Testis (tissue), 2 donors: ENCODE results near the gene RILPL1.

Experiments
- CTCF ChIP-seq, 3 experiments: fragments of 450-650 bp in 2 of 3; fragments of 200-600 bp in 1 of 3; sonication (generic) in 1 of 3; IDR thresholded peaks; one replicate each; pipeline ENCODE4 v1.5.1; 2016 to 2019; ENCODE audit warnings: antibody characterized with exemption in 3 of 3, mild to moderate bottlenecking in 2 of 3, moderate library complexity in 1 of 3
- POLR2A ChIP-seq: fragments of 450-650 bp; IDR thresholded peaks from one replicate; pipeline ENCODE4 v1.6.1; 2017; ENCODE audit warnings: antibody characterized with exemption, mild to moderate bottlenecking, moderate library complexity

GRCh38 chr12:123487428-123487827 lies 46.1 kb downstream of the RILPL1 start:
- TF ChIP-seq CTCF (IDR thresholded peaks at IDR 0.05): no peak
- no peak for TF ChIP-seq POLR2A
